GM21529 (cell line): ENCODE measurements around the gene CYP27B1.

Experiments
- ATAC-seq: cut with Tn5 transposase; IDR thresholded peaks from one replicate; pipeline ENCODE4 v1.9.1; 2021; ENCODE audit not compliant: unreplicated experiment

CYP27B1 gene

GRCh38 chr12:57766464-57767304, at the start of gene CYP27B1:
Gene CYP27B1, minus strand, starts transcription at chr12:57767078. Its CDS starts 37 bp downstream, at chr12:57767041.
- ATAC-seq, result no peak

GRCh38 chr12:57816001-57816854, 49.4 kb upstream of the CYP27B1 start:
- ATAC-seq, result no peak

- no peak for ATAC-seq
Observed at GRCh38 chr12:57815177-57816000, 48.5 kb upstream of the CYP27B1 start.

GRCh38 chr12:57813971-57814772, 47.3 kb upstream of the CYP27B1 start:
- no peak for ATAC-seq

GRCh38 chr12:57813111-57813970, 46.5 kb upstream of the CYP27B1 start:
- no peak for ATAC-seq

GRCh38 chr12:57811028-57811755, 44.3 kb upstream of the CYP27B1 start:
- no peak for ATAC-seq

- no peak for ATAC-seq
Observed at GRCh38 chr12:57810450-57810849, 43.6 kb upstream of the CYP27B1 start.

GRCh38 chr12:57809425-57809824, 42.5 kb upstream of the CYP27B1 start:
- ATAC-seq, result no peak

GRCh38 chr12:57808351-57808750, 41.5 kb upstream of the CYP27B1 start:
- ATAC-seq, result no peak

- no peak for ATAC-seq
Observed at GRCh38 chr12:57807285-57807684, 40.4 kb upstream of the CYP27B1 start.

GRCh38 chr12:57806677-57807076, 39.8 kb upstream of the CYP27B1 start:
- ATAC-seq, result no peak

- no peak for ATAC-seq
Observed at GRCh38 chr12:57803319-57803893, 36.5 kb upstream of the CYP27B1 start.

GRCh38 chr12:57802607-57803006, 35.7 kb upstream of the CYP27B1 start:
- no peak for ATAC-seq

- ATAC-seq, result no peak
Observed at GRCh38 chr12:57800965-57801364, 34.1 kb upstream of the CYP27B1 start.

GRCh38 chr12:57797933-57798332, 31.1 kb upstream of the CYP27B1 start:
- no peak for ATAC-seq

GRCh38 chr12:57796996-57797395, 30.1 kb upstream of the CYP27B1 start:
- no peak for ATAC-seq

GRCh38 chr12:57795354-57795753, 28.5 kb upstream of the CYP27B1 start:
- ATAC-seq, result no peak

- no peak for ATAC-seq
Observed at GRCh38 chr12:57793920-57794319, 27.0 kb upstream of the CYP27B1 start.
